CD14-positive monocyte (primary cell): ENCODE results near the gene HOXD1. TPM values are rescaled to one million over a fixed set of nuclear protein-coding genes. Genes with fewer than 3 reads are reported as not detected.

Source experiments
- DNase-seq, 3 donors: peaks; one replicate each; pipeline ENCODE4 v3.0.0-alpha.2; 2011 to 2022
- H2AFZ ChIP-seq: 2 replicates; pipeline ENCODE4 v1.6.0; 2012; ENCODE audit warnings: mild to moderate bottlenecking, low read depth, low read length, inconsistent platforms; ENCODE audit not compliant: insufficient read depth, poor library complexity, severe bottlenecking
- H3K27ac ChIP-seq, 2 donors: 1 replicate in 1 of 2; 2 replicates in 1 of 2; pipeline ENCODE4 v1.5.1; 2012 to 2013; ENCODE audit warnings: low read length in 2 of 2, control low read depth in 1 of 2, inconsistent platforms in 1 of 2, low read depth in 1 of 2, mild to moderate bottlenecking in 1 of 2
- H3K27me3 ChIP-seq, 2 donors: one replicate each; pipeline versions ENCODE4 v1.6.0 to v1.6.1; 2011 to 2013; ENCODE audit warnings: low read length in 2 of 2; ENCODE audit not compliant: control insufficient read depth in 2 of 2, insufficient read depth in 2 of 2
- H3K36me3 ChIP-seq, 2 donors: replicated peaks in 1 of 2; 1 replicate in 1 of 2; 2 replicates in 1 of 2; pipeline versions ENCODE4 v1.5.1 to v1.6.1; 2012 to 2013; ENCODE audit warnings: low read length in 2 of 2, control low read depth in 1 of 2, inconsistent platforms in 1 of 2, mild to moderate bottlenecking in 1 of 2; ENCODE audit not compliant: insufficient read depth in 2 of 2, control insufficient read depth in 1 of 2
- H3K4me1 ChIP-seq, 2 donors: 1 replicate in 1 of 2; 2 replicates in 1 of 2; pipeline versions ENCODE4 v1.5.1 to v1.6.1; 2012 to 2013; ENCODE audit warnings: low read length in 2 of 2, control low read depth in 1 of 2, inconsistent platforms in 1 of 2, mild to moderate bottlenecking in 1 of 2, moderate library complexity in 1 of 2; ENCODE audit not compliant: insufficient read depth in 2 of 2, control insufficient read depth in 1 of 2
- H3K4me2 ChIP-seq: replicated peaks from 2 replicates; pipeline ENCODE3; 2012; ENCODE audit warnings: low read length, moderate library complexity, mild to moderate bottlenecking; ENCODE audit not compliant: poor library complexity, severe bottlenecking; ENCODE audit errors: extremely low read depth
- H3K4me3 ChIP-seq, 3 experiments: fragments of 200-600 bp in 1 of 3; sonication (generic) in 1 of 3; replicated peaks in 1 of 3; 1 replicate in 2 of 3; 2 replicates in 1 of 3; pipeline ENCODE4 v1.5.1; 2011 to 2013; ENCODE audit warnings: low read length in 3 of 3, mild to moderate bottlenecking in 3 of 3, control low read depth in 2 of 3, low read depth in 2 of 3, inconsistent platforms in 1 of 3, moderate library complexity in 1 of 3
- H3K79me2 ChIP-seq: 2 replicates; pipeline ENCODE4 v1.6.0; 2012; ENCODE audit warnings: mild to moderate bottlenecking, control low read depth, inconsistent platforms, low read length, moderate library complexity; ENCODE audit not compliant: insufficient read depth
- H3K9ac ChIP-seq: 2 replicates; pipeline ENCODE4 v1.6.0; 2017; ENCODE audit warnings: low read length, mild to moderate bottlenecking; ENCODE audit not compliant: insufficient read depth, poor library complexity, severe bottlenecking
- H3K9me3 ChIP-seq, 2 donors: replicated peaks in 1 of 2; 1 replicate in 1 of 2; 2 replicates in 1 of 2; pipeline versions ENCODE4 v1.5.1 to v1.6.1; 2012 to 2013; ENCODE audit warnings: low read length in 2 of 2, control low read depth in 1 of 2; ENCODE audit not compliant: control insufficient read depth in 1 of 2, insufficient read depth in 1 of 2
- H4K20me1 ChIP-seq: 2 replicates; pipeline ENCODE4 v1.6.0; 2012; ENCODE audit warnings: mild to moderate bottlenecking, low read length, control low read depth, moderate library complexity; ENCODE audit not compliant: insufficient read depth
- H3K27ac Mint-ChIP-seq, 7 donors: one replicate each; pipeline ENCODE4 v1.8.0; 2020; ENCODE audit warnings: mild to moderate bottlenecking in 7 of 7, mixed read lengths in 7 of 7, moderate library complexity in 6 of 7, inconsistent platforms in 2 of 7
- H3K27me3 Mint-ChIP-seq, 3 donors: one replicate each; pipeline ENCODE4 v1.8.0; 2021 to 2022; ENCODE audit warnings: low read depth in 3 of 3, mild to moderate bottlenecking in 3 of 3, mixed read lengths in 3 of 3, moderate library complexity in 3 of 3, inconsistent platforms in 1 of 3
- H3K36me3 Mint-ChIP-seq, 2 donors: one replicate each; pipeline ENCODE4 v1.8.0; 2020; ENCODE audit warnings: mixed read lengths in 2 of 2, inconsistent platforms in 1 of 2, mild to moderate bottlenecking in 1 of 2
- H3K4me1 Mint-ChIP-seq: one replicate; pipeline ENCODE4 v1.8.0; 2020; ENCODE audit warnings: mild to moderate bottlenecking, mixed read lengths
- H3K4me3 Mint-ChIP-seq, 2 donors: one replicate each; pipeline ENCODE4 v1.8.0; 2020; ENCODE audit warnings: mild to moderate bottlenecking in 2 of 2, mixed read lengths in 2 of 2, moderate library complexity in 1 of 2
- H3K9me3 Mint-ChIP-seq, 7 donors: one replicate each; pipeline ENCODE4 v1.8.0; 2020 to 2022; ENCODE audit warnings: mixed read lengths in 7 of 7, mild to moderate bottlenecking in 6 of 7, moderate library complexity in 6 of 7, inconsistent platforms in 2 of 7
- WGBS: methylation state at CpG from one replicate; pipeline ENCODE4 v1.1.5; 2013; ENCODE audit warnings: missing lambda C conversion rate; ENCODE audit not compliant: insufficient coverage; 5-methylcytosine and 5-hydroxymethylcytosine counted together
- intact Hi-C, 2 donors: fragments of 100-400 bp; cut with micrococcal nuclease; formaldehyde crosslinking; loops; one replicate each; pipeline versions ENCODE4 v1.15.0 to v1.15.1; 2023
- polyA plus RNA-seq, 3 donors: library from polyadenylated mRNA; depleted of rRNA in 1 of 3; unstranded in 2 of 3; stranded (reverse) in 1 of 3; fragments of 300-500 nt in 2 of 3; fragments of >200 nt in 1 of 3; fragmentation: Illumina TruSeq in 2 of 3; gene quantifications; 1 replicate in 2 of 3; 2 replicates in 1 of 3; pipeline ENCODE4 v1.2.3, GENCODE V29; 2012 to 2021
- TF ChIP-seq, protein P1 (sequence below): fragments of 200-600 bp; IDR thresholded peaks from one replicate; pipeline ENCODE4 v1.8.0; 2022; ENCODE audit warnings: antibody characterized with exemption, mild to moderate bottlenecking

The HOXD1 gene
- polyA plus RNA-seq, 3 donors = not detected

DNA sequence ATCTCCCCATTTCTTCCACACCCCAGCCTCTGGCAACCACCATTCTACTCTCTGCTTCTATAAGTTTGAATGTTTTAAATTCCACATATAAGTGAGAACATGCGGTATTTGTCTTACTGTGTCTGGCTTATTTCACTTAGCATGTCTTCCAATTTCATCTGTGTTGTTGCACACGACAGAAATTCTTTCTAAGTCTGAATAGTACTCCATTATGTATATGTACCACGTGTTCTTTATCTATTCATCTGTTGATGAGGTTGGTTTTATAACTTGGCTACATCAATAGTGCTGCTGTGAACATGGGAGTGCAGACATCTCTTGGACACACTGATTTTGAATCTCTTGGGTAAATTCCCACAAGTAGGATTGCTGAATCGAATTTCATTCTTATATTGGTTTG, 49.0 kb downstream of the HOXD1 start:
- TF ChIP-seq, protein P1, sequence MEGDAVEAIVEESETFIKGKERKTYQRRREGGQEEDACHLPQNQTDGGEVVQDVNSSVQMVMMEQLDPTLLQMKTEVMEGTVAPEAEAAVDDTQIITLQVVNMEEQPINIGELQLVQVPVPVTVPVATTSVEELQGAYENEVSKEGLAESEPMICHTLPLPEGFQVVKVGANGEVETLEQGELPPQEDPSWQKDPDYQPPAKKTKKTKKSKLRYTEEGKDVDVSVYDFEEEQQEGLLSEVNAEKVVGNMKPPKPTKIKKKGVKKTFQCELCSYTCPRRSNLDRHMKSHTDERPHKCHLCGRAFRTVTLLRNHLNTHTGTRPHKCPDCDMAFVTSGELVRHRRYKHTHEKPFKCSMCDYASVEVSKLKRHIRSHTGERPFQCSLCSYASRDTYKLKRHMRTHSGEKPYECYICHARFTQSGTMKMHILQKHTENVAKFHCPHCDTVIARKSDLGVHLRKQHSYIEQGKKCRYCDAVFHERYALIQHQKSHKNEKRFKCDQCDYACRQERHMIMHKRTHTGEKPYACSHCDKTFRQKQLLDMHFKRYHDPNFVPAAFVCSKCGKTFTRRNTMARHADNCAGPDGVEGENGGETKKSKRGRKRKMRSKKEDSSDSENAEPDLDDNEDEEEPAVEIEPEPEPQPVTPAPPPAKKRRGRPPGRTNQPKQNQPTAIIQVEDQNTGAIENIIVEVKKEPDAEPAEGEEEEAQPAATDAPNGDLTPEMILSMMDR = no peak
- H3K36me3 ChIP-seq = no peaks in the 10 kb centered on the region

DNA sequence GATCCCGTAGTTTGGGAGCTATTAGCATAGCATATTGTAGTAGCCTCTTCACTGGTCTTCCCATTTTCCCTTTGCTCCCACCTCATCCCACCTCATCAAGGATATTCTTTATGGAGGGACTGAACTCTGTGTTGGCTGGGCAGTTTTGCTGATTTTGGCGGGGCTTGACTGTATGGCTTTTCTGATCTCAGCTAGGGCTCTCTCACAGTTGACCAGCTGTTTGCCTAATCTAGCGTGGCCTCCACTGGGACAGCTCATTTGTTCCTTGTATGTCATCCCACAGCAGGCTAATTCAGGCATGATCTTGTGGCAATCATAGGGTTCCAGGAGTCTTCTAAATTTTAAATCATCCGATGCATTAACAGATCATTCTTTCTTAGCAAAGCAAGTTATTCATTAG, 50.6 kb downstream of the HOXD1 start:
- no peak overlapping the region for H3K9ac ChIP-seq
- H2AFZ ChIP-seq = no peak overlapping the region
- H3K4me2 ChIP-seq = no peak overlapping the region
- H4K20me1 ChIP-seq = no peaks in the 10 kb centered on the region
- no peak overlapping the region for H3K4me3 ChIP-seq
- intact Hi-C loops = no loop called here
- H3K4me3 Mint-ChIP-seq = no peak overlapping the region
- no peaks in the 10 kb centered on the region for H3K4me1 ChIP-seq
- peaks cover 0 to 2% (median 0%) of the 10 kb centered on the region in 7 donors for H3K9me3 Mint-ChIP-seq
- TF ChIP-seq, protein P1 = no peak
- DNase-seq = no peak
- H3K27ac ChIP-seq = no peak overlapping the region
- peaks cover 7 to 29% (median 14%) of the 10 kb centered on the region in 3 donors for H3K27me3 Mint-ChIP-seq
- 100% methylated on average over 1 of the region's 4 CpGs for WGBS
- H3K36me3 Mint-ChIP-seq = no peaks in the 10 kb centered on the region
- H3K79me2 ChIP-seq = no peaks in the 10 kb centered on the region
- no peak overlapping the region for H3K27ac Mint-ChIP-seq
- H3K27me3 ChIP-seq = peaks cover 0 to 3% of the 10 kb centered on the region in 2 donors
- H3K4me1 Mint-ChIP-seq = no peaks in the 10 kb centered on the region
- no peaks in the 10 kb centered on the region for H3K9me3 ChIP-seq
- H3K36me3 ChIP-seq = no peaks in the 10 kb centered on the region

More for the DNA sequence above, 49.0 kb downstream of the HOXD1 start:
- H3K27ac Mint-ChIP-seq = no peak overlapping the region
- no peaks in the 10 kb centered on the region for H3K9me3 ChIP-seq
- no peak overlapping the region for H3K4me2 ChIP-seq
- H3K4me3 Mint-ChIP-seq = no peak overlapping the region
- H3K27me3 ChIP-seq = peaks cover 0 to 4% of the 10 kb centered on the region in 2 donors
- no peaks in the 10 kb centered on the region for H4K20me1 ChIP-seq
- H3K27ac ChIP-seq = no peak overlapping the region
- no peak for DNase-seq
- no peak overlapping the region for H3K4me3 ChIP-seq
- no peak overlapping the region for H2AFZ ChIP-seq
- H3K9ac ChIP-seq = no peak overlapping the region
- no peaks in the 10 kb centered on the region for H3K4me1 Mint-ChIP-seq
- H3K9me3 Mint-ChIP-seq = peaks cover 0 to 5% (median 0%) of the 10 kb centered on the region in 7 donors
- peaks cover 14 to 25% (median 14%) of the 10 kb centered on the region in 3 donors for H3K27me3 Mint-ChIP-seq
- H3K4me1 ChIP-seq = no peaks in the 10 kb centered on the region
- no peaks in the 10 kb centered on the region for H3K36me3 Mint-ChIP-seq
- 100% methylated on average over 1 of the region's 4 CpGs for WGBS
- intact Hi-C loops = no loop called here
- H3K79me2 ChIP-seq = no peaks in the 10 kb centered on the region
